PC-9 (cell line): ENCODE measurements around the gene POMGNT1. TPM values are rescaled to one million over a fixed set of nuclear protein-coding genes. Genes with fewer than 3 reads are reported as not detected.

Experiments
- BruUV-seq: library from RNA; stranded (reverse); fragments of 400-500 nt; replicated peaks from 2 replicates; lab custom pipeline; 2021; lab: Mats Ljungman, UMichigan
- CTCF ChIA-PET: fragments of 300-600 bp; sonication (Branson Sonifier 250); formaldehyde crosslinking; loops from one replicate; lab custom pipeline; 2022; ENCODE audit warnings: antibody characterized with exemption; lab: Charles Lee
- POLR2A ChIA-PET: fragments of 300-600 bp; sonication (Branson Sonifier 250); formaldehyde crosslinking; loops from one replicate; lab custom pipeline; 2022; ENCODE audit warnings: antibody characterized with exemption; ENCODE audit not compliant: unreplicated experiment; lab: Charles Lee
- DNase-seq, 2 experiments: peaks; one replicate each; pipeline versions ENCODE4 v3.0.0 to v3.0.0-alpha.2; 2015 to 2022; ENCODE audit warnings: mixed read lengths in 1 of 2
- H2AFZ ChIP-seq: fragments of 200-600 bp; sonication (generic); 2 replicates; pipeline ENCODE4 v1.8.1; 2017; ENCODE audit warnings: antibody characterized with exemption
- H3F3A ChIP-seq: fragments of 200-600 bp; sonication (generic); 2 replicates; pipeline ENCODE4 v1.8.1; 2017; ENCODE audit warnings: antibody characterized with exemption, mild to moderate bottlenecking, low read depth; ENCODE audit not compliant: insufficient read depth
- H3K27ac ChIP-seq: fragments of 200-600 bp; sonication (generic); 2 replicates; pipeline ENCODE4 v1.6.1; 2016; ENCODE audit warnings: mixed run types
- H3K27me3 ChIP-seq: fragments of 200-600 bp; sonication (generic); 2 replicates; pipeline ENCODE4 v1.6.1; 2016; ENCODE audit warnings: low read depth, mixed run types; ENCODE audit not compliant: insufficient read depth
- H3K36me3 ChIP-seq: fragments of 200-600 bp; sonication (generic); 2 replicates; pipeline ENCODE4 v1.6.1; 2016; ENCODE audit warnings: low read depth, mixed run types
- H3K4me1 ChIP-seq: fragments of 200-600 bp; sonication (generic); replicated peaks from 2 replicates; pipeline ENCODE4 v1.6.1; 2016; ENCODE audit warnings: mixed run types; ENCODE audit not compliant: insufficient read depth
- H3K4me2 ChIP-seq: fragments of 200-600 bp; sonication (generic); 2 replicates; pipeline ENCODE4 v1.6.1; 2017; ENCODE audit warnings: mixed run types
- H3K4me3 ChIP-seq: fragments of 200-600 bp; sonication (generic); 2 replicates; pipeline ENCODE4 v1.6.1; 2016; ENCODE audit warnings: mixed run types
- H3K79me2 ChIP-seq: fragments of 200-600 bp; sonication (generic); 2 replicates; pipeline ENCODE4 v1.6.1; 2017; ENCODE audit warnings: low read depth, mixed run types
- H3K9me2 ChIP-seq: fragments of 200-600 bp; sonication (generic); 2 replicates; pipeline ENCODE4 v1.8.1; 2017; ENCODE audit warnings: mild to moderate bottlenecking; ENCODE audit not compliant: insufficient read depth
- H3K9me3 ChIP-seq: fragments of 200-600 bp; sonication (generic); 2 replicates; pipeline ENCODE4 v1.8.1; 2016; ENCODE audit warnings: low read depth; ENCODE audit not compliant: insufficient read depth
- H4K20me1 ChIP-seq: fragments of 200-600 bp; sonication (generic); 2 replicates; pipeline ENCODE4 v1.8.1; 2017; ENCODE audit not compliant: insufficient read depth
- CTCF ChIP-seq: fragments of 200-600 bp; sonication (generic); conservative IDR thresholded peaks from 2 replicates; pipeline ENCODE4 v1.6.1; 2017; ENCODE audit warnings: mixed run types, antibody characterized with exemption, mild to moderate bottlenecking, moderate library complexity
- EZH2 ChIP-seq: fragments of 200-600 bp; sonication (generic); IDR thresholded peaks from 2 replicates; pipeline ENCODE4 v1.8.0; 2017; ENCODE audit warnings: antibody characterized with exemption, low read depth
- intact Hi-C: fragments of 100-400 bp; cut with micrococcal nuclease; formaldehyde crosslinking; loops from one replicate; pipeline ENCODE4 v1.10.0; 2022; ENCODE audit not compliant: unreplicated experiment
- total RNA-seq: library from RNA; stranded (reverse); gene quantifications from 2 replicates; pipeline ENCODE4 v1.2.3, GENCODE V29; 2021

Gene POMGNT1
- total RNA-seq, 1 experiment from 2014 or later, result 82.6 TPM

- Histone ChIP-seq H3K9me3 (no peaks in the 10 kb centered on the region), H3K4me2 (peak overlapping the region; percentile 92), H4K20me1 (no peaks in the 10 kb centered on the region), H3K4me3 (peak overlapping the region; percentile 87), H3K36me3 (peaks cover 5% of the 10 kb centered on the region; the same call in 1 of the 2 replicates), H3K4me1 (peaks cover 14% of the 10 kb centered on the region), H3K27me3 (no peaks in the 10 kb centered on the region), H3F3A (peaks cover 35% of the 10 kb centered on the region), H2AFZ (peak overlapping the region; percentile 96; the same call in 1 of the 2 replicates), H3K9me2 (no peaks in the 10 kb centered on the region), H3K79me2 (peaks cover 15% of the 10 kb centered on the region), H3K27ac (no peak overlapping the region)
- no peak for TF ChIP-seq EZH2
- BruUV-seq, result no TSS peak
- POLR2A ChIA-PET, result interaction anchor here (0.5 to 0.8 kb wide), 6 partner anchors 16 to 491 kb away, joined by 3 to 7 read pairs (median 6); no protein-coding TSS in a partner anchor
- intact Hi-C loops, result no loop called here
- DNase-seq, result no peak
- CTCF ChIA-PET, result interaction anchor here (0.6 to 2.1 kb wide), 5 partner anchors 13 to 613 kb away, joined by 3 to 11 read pairs (median 4); no protein-coding TSS in a partner anchor
Measured at GRCh38 chr1:46199233-46199749, 1.1 kb upstream of the POMGNT1 start.

GRCh38 chr1:46197560-46197963 lies 672 bp downstream of the POMGNT1 start:
- TF ChIP-seq CTCF (no peak), EZH2 (no peak)
- no peak for DNase-seq
- peak overlapping the region; percentile 87 for H3K4me3 ChIP-seq
- ChIA-PET POLR2A (interaction anchor here (0.8 kb wide), 1 partner anchor 94 kb away, joined by 4 read pairs; no protein-coding TSS in a partner anchor), CTCF (interaction anchor here (0.6 to 2.1 kb wide), 4 partner anchors 15 to 1328 kb away, joined by 4 to 11 read pairs (median 8); no protein-coding TSS in a partner anchor)
- H3K4me1 ChIP-seq, result peaks cover 14% of the 10 kb centered on the region
- H3K79me2 ChIP-seq, result peaks cover 15% of the 10 kb centered on the region
- H3K27ac ChIP-seq, result peak overlapping the region; percentile 43; the same call in 1 of the 2 replicates
- H3K9me3 ChIP-seq, result no peaks in the 10 kb centered on the region
- H3K4me2 ChIP-seq, result peak overlapping the region; percentile 85
- H3K9me2 ChIP-seq, result no peaks in the 10 kb centered on the region
- H2AFZ ChIP-seq, result peak overlapping the region; percentile 76
- TSS peak; percentile 71 for BruUV-seq
- intact Hi-C loops, result no loop called here
- no peaks in the 10 kb centered on the region for H3K27me3 ChIP-seq
- no peaks in the 10 kb centered on the region for H4K20me1 ChIP-seq
- peaks cover 50% of the 10 kb centered on the region for H3F3A ChIP-seq
- peaks cover 5% of the 10 kb centered on the region; the same call in 1 of the 2 replicates for H3K36me3 ChIP-seq

- intact Hi-C loops, result no loop called here
- DNase-seq, result no peak
- Histone ChIP-seq H2AFZ (no peak overlapping the region), H3K9me3 (no peaks in the 10 kb centered on the region), H3K4me3 (no peak overlapping the region), H3K4me2 (no peak overlapping the region), H3F3A (peaks cover 50% of the 10 kb centered on the region), H3K27me3 (no peaks in the 10 kb centered on the region), H3K36me3 (peaks cover 5% of the 10 kb centered on the region; the same call in 1 of the 2 replicates), H4K20me1 (no peaks in the 10 kb centered on the region), H3K27ac (no peak overlapping the region), H3K79me2 (peaks cover 15% of the 10 kb centered on the region), H3K4me1 (peaks cover 14% of the 10 kb centered on the region), H3K9me2 (no peaks in the 10 kb centered on the region)
- POLR2A ChIA-PET, result interaction anchor here (0.6 kb wide), 2 partner anchors 15 to 510 kb away, joined by 3 read pairs; partner anchors contain the start of gene GPBP1L1
- no TSS peak for BruUV-seq
- CTCF ChIA-PET, result interaction anchor here (1.7 kb wide), 1 partner anchor 15 kb away, joined by 7 read pairs; no protein-coding TSS in a partner anchor
- TF ChIP-seq CTCF (no peak), EZH2 (no peak)
Measured at GRCh38 chr1:46196609-46197008, 1.6 kb downstream of the POMGNT1 start.
